ENCODE measurements around the gene GIPC1. TPM values are rescaled to one million over a fixed set of nuclear protein-coding genes. Genes with fewer than 3 reads are reported as not detected.

GIPC1 gene
- total RNA-seq, 4 donors from 2014 or later, result 147 to 432 (median 243) TPM

DNA sequence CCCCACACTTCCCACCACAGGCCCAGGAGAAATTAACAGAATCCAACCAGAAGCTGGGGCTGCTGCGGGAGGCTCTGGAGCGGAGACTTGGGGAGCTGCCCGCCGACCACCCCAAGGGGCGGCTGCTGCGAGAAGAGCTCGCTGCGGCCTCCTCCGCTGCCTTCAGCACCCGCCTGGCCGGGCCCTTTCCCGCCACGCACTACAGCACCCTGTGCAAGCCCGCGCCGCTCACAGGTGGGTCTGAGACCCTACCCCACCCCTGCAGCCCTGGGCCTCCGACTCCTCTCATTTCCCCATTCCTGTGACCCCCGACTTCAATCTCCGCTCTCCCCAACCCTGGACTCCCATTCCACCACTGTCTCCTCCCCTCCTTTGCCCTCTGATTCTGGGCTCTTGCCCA lies 45.1 kb downstream of the GIPC1 start:
- H3K27ac ChIP-seq, result no peak overlapping the region
- no peaks in the 10 kb centered on the region for H3K9me3 ChIP-seq
- H3K27me3 ChIP-seq, result no peaks in the 10 kb centered on the region
- peaks cover 0 to 14% (median 0%) of the 10 kb centered on the region in 3 donors for H3K4me1 ChIP-seq
- intact Hi-C loops (cut with DNase I), result no loop called here
- 95 to 99% methylated on average over 18 to 19 of the region's 19 CpGs for WGBS, 2 donors
- TF ChIP-seq CTCF (IDR thresholded peaks at IDR 0.05) (no peak), POLR2A (IDR thresholded peaks at IDR 0.05) (no peak)
- no peak for DNase-seq
- H3K4me3 ChIP-seq, result no peak overlapping the region
- peaks cover 26 to 97% (median 42%) of the 10 kb centered on the region in 3 donors for H3K36me3 ChIP-seq

DNA sequence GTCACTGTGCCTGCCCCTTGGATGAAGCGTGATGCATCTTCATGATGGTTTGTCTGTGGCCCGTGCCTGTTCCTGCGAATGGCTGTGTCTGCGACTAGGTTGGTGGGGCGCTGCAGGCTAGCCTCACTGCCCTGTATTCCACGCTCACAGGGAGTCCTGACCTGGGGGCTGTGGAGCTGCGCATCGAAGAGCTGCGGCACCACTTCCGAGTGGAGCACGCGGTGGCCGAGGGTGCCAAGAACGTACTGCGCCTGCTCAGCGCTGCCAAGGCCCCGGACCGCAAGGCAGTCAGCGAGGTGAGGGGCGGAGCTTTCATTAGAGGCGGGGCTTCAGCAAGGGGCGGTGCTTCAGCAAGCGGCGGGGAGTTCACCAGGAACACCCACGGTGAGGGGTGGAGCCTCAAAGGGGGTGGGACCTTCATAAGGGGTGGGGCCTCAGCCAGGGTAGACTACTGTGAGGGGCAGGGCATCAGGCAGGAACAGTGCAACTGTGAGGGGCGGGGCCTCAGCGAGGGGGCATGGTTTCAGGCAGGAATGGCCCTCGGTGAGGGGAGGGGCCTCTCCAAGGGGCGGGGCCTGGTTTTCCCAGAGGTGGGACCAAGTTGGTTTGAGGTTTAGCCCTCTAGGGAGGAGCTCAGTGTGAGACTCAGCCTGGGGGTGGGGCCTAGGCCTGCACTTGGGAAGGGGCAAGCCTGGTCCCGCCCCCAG lies 45.6 kb downstream of the GIPC1 start:
- H3K27ac ChIP-seq, result no peak overlapping the region
- WGBS, 2 donors, result 18 to 97% methylated on average over 4 of the region's 30 CpGs
- intact Hi-C loops (cut with DNase I), result no loop called here
- TF ChIP-seq POLR2A (IDR thresholded peaks at IDR 0.05) (no peak), CTCF (IDR thresholded peaks at IDR 0.05) (no peak)
- no peak for DNase-seq
- H3K27me3 ChIP-seq, result no peaks in the 10 kb centered on the region
- peaks cover 0 to 14% (median 0%) of the 10 kb centered on the region in 3 donors for H3K4me1 ChIP-seq
- H3K4me3 ChIP-seq, result no peak overlapping the region
- no peaks in the 10 kb centered on the region for H3K9me3 ChIP-seq
- peaks cover 26 to 97% (median 42%) of the 10 kb centered on the region in 3 donors for H3K36me3 ChIP-seq

GRCh38 chr19:14449321-14449720 lies 46.6 kb downstream of the GIPC1 start:
- WGBS, 2 donors, result 72 to 74% methylated on average over 6 of the region's 6 CpGs
- Histone ChIP-seq H3K27me3 (no peaks in the 10 kb centered on the region), H3K4me1 (peaks cover 0 to 14% (median 0%) of the 10 kb centered on the region in 3 donors), H3K27ac (peak overlapping the region in 2 of 4 donors; percentile 41 to 58), H3K4me3 (no peak overlapping the region), H3K9me3 (no peaks in the 10 kb centered on the region), H3K36me3 (peaks cover 27 to 97% (median 49%) of the 10 kb centered on the region in 3 donors)
- TF ChIP-seq CTCF (IDR thresholded peaks at IDR 0.05), result no peak
- TF ChIP-seq POLR2A (IDR thresholded peaks at IDR 0.05), result no peak
- no peak for DNase-seq
- intact Hi-C loops (cut with DNase I), result no loop called here

GRCh38 chr19:14446336-14447036 lies 49.4 kb downstream of the GIPC1 start:
- Histone ChIP-seq H3K27ac (no peak overlapping the region), H3K27me3 (no peaks in the 10 kb centered on the region), H3K36me3 (peaks cover 37 to 100% (median 67%) of the 10 kb centered on the region in 3 donors), H3K4me3 (no peak overlapping the region), H3K9me3 (no peaks in the 10 kb centered on the region), H3K4me1 (peaks cover 0 to 16% (median 0%) of the 10 kb centered on the region in 3 donors)
- no peak for DNase-seq
- 95 to 99% methylated on average over 7 to 9 of the region's 10 CpGs for WGBS, 2 donors
- no peak for TF ChIP-seq POLR2A (IDR thresholded peaks at IDR 0.05)
- intact Hi-C loops (cut with DNase I), result no loop called here

DNA sequence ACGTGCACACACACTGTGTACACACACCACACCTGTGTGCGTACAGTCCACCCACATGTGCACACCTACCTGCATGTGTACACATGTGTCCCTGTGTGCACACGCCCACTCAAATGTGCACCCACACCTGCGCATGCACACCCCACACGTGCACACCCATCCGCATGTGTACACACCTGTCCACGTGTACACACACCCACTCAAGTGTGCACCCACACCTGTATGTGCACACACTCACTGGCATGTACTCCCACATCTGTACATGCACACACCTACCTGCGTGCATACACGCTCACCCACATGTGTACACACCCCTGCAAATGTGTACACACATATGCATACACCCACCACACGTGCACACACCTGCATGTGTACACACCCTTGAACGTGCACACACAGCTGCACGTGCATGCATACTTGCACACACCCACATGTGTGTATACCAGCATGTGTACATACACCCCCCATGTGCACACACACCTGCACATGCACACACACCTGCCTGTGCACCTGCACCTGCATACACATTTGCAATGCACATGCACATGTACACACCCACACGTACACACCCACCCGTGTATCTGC lies 52.2 kb downstream of the GIPC1 start:
- intact Hi-C loops (cut with DNase I), result no loop called here
- H3K27ac ChIP-seq, result no peak overlapping the region
- no peaks in the 10 kb centered on the region for H3K27me3 ChIP-seq
- H3K4me3 ChIP-seq, result no peak overlapping the region
- H3K4me1 ChIP-seq, result peaks cover 6 to 39% (median 13%) of the 10 kb centered on the region in 3 donors
- no peak for DNase-seq
- peaks cover 22 to 79% (median 51%) of the 10 kb centered on the region in 3 donors for H3K36me3 ChIP-seq
- TF ChIP-seq POLR2A (IDR thresholded peaks at IDR 0.05) (no peak), CTCF (IDR thresholded peaks at IDR 0.05) (no peak)
- WGBS, 2 donors, result 92 to 95% methylated on average over 14 of the region's 14 CpGs
- no peaks in the 10 kb centered on the region for H3K9me3 ChIP-seq

Measured in esophagus squamous epithelium (tissue), 5 donors.